H1 (cell line): Measurements from ENCODE around the gene FLNC. TPM values are rescaled to one million over a fixed set of nuclear protein-coding genes. Genes with fewer than 3 reads are reported as not detected.

Experiments
- CTCF ChIA-PET: fragments of 300-600 bp; sonication (Branson Sonifier 250); formaldehyde crosslinking; loops from one replicate; lab custom pipeline; 2021; ENCODE audit not compliant: partially characterized antibody; lab: Charles Lee
- POLR2A ChIA-PET: fragments of 300-600 bp; sonication (Branson Sonifier 250); formaldehyde crosslinking; loops from one replicate; lab custom pipeline; 2021; ENCODE audit warnings: inconsistent platforms; ENCODE audit not compliant: partially characterized antibody; lab: Charles Lee
- DNase-seq, 2 experiments: peaks; one replicate each; pipeline versions ENCODE4 v3.0.0 to v3.0.0-alpha.2; 2010 to 2022; ENCODE audit warnings: low spot score in 2 of 2, low read depth in 1 of 2, mixed read lengths in 1 of 2
- FAIRE-seq: peaks from 2 replicates; lab custom pipeline; 2011; peaks lifted over from hg19 to GRCh38; lab: Jason Lieb, UNC
- H2AFZ ChIP-seq: 2 replicates; pipeline ENCODE4 v1.8.1; 2012; ENCODE audit warnings: low read length, inconsistent platforms
- H2AK5ac ChIP-seq: 2 replicates; pipeline ENCODE4 v1.6.1; 2013; ENCODE audit warnings: low read depth, low read length
- H2BK120ac ChIP-seq: replicated peaks from 2 replicates; pipeline ENCODE3; 2013; ENCODE audit warnings: low read depth, low read length, inconsistent platforms
- H2BK12ac ChIP-seq: 2 replicates; pipeline ENCODE4 v1.6.1; 2013; ENCODE audit warnings: low read depth, low read length
- H2BK15ac ChIP-seq: 2 replicates; pipeline ENCODE4 v1.6.1; 2013; ENCODE audit warnings: low read length
- H2BK20ac ChIP-seq: 2 replicates; pipeline ENCODE4 v1.6.1; 2013; ENCODE audit warnings: low read length
- H2BK5ac ChIP-seq: 2 replicates; pipeline ENCODE4 v1.6.1; 2013; ENCODE audit warnings: low read depth, low read length
- H3K14ac ChIP-seq: 2 replicates; pipeline ENCODE4 v1.6.1; 2013; ENCODE audit warnings: inconsistent platforms; ENCODE audit not compliant: insufficient read length
- H3K18ac ChIP-seq: 2 replicates; pipeline ENCODE4 v1.6.1; 2013; ENCODE audit warnings: low read length; ENCODE audit errors: extremely low read depth
- H3K23ac ChIP-seq: 2 replicates; pipeline ENCODE4 v1.6.1; 2013; ENCODE audit warnings: inconsistent platforms; ENCODE audit not compliant: insufficient read length
- H3K23me2 ChIP-seq: 2 replicates; pipeline ENCODE4 v1.6.1; 2013; ENCODE audit warnings: low read depth, low read length
- H3K27ac ChIP-seq: 2 replicates; pipeline ENCODE4 v1.6.1; 2011; ENCODE audit warnings: low read depth, low read length, inconsistent platforms
- H3K27me3 ChIP-seq, 4 experiments: replicated peaks in 1 of 4; 1 replicate in 1 of 4; 2 replicates in 3 of 4; pipeline versions ENCODE4 v1.6.1 to v1.8.1; 2011 to 2013; ENCODE audit warnings: low read length in 3 of 4, mild to moderate bottlenecking in 3 of 4, inconsistent platforms in 2 of 4, mixed read lengths in 2 of 4, moderate library complexity in 1 of 4; ENCODE audit not compliant: control insufficient read depth in 3 of 4, insufficient read depth in 3 of 4; ENCODE audit errors: extremely low read depth in 1 of 4
- H3K36me3 ChIP-seq, 4 experiments: 2 replicates each; pipeline versions ENCODE4 v1.6.1 to v1.8.1; 2011 to 2013; ENCODE audit warnings: mild to moderate bottlenecking in 4 of 4, low read length in 3 of 4, moderate library complexity in 2 of 4, control low read depth in 1 of 4, inconsistent platforms in 1 of 4; ENCODE audit not compliant: insufficient read depth in 4 of 4, control insufficient read depth in 2 of 4
- H3K4ac ChIP-seq: replicated peaks from 2 replicates; pipeline ENCODE3; 2013; ENCODE audit warnings: low read length, low read depth, mixed read lengths, inconsistent platforms; ENCODE audit not compliant: insufficient read length
- H3K4me1 ChIP-seq, 4 experiments: replicated peaks in 1 of 4; 1 replicate in 1 of 4; 2 replicates in 3 of 4; pipeline versions ENCODE4 v1.6.1 to v1.8.1; 2011 to 2013; ENCODE audit warnings: low read length in 3 of 4, inconsistent platforms in 2 of 4, mixed read lengths in 1 of 4; ENCODE audit not compliant: insufficient read depth in 4 of 4, control insufficient read depth in 3 of 4
- H3K4me2 ChIP-seq, 2 experiments: 2 replicates each; pipeline versions ENCODE4 v1.6.1 to v1.8.1; 2011 to 2013; ENCODE audit warnings: low read depth in 2 of 2, low read length in 2 of 2, control low read depth in 1 of 2, inconsistent platforms in 1 of 2, mild to moderate bottlenecking in 1 of 2; ENCODE audit not compliant: insufficient read depth in 1 of 2
- H3K4me3 ChIP-seq, 4 experiments: fragments of 200-600, 300-600 bp in 1 of 4; sonication (generic), shearing (Covaris generic), sonication (Bioruptor Twin) in 1 of 4; 2 replicates each; pipeline versions ENCODE4 v1.5.1 to v1.8.1; 2011 to 2016; ENCODE audit warnings: low read length in 4 of 4, low read depth in 3 of 4, control low read depth in 2 of 4, inconsistent platforms in 2 of 4, mild to moderate bottlenecking in 2 of 4, mixed read lengths in 1 of 4, moderate library complexity in 1 of 4; ENCODE audit not compliant: insufficient read depth in 2 of 4; ENCODE audit errors: extremely low read depth in 1 of 4
- H3K56ac ChIP-seq: replicated peaks from 2 replicates; pipeline ENCODE3; 2013; ENCODE audit warnings: low read depth, mild to moderate bottlenecking, mixed read lengths, low read length, inconsistent platforms; ENCODE audit not compliant: insufficient read length
- H3K79me1 ChIP-seq: 2 replicates; pipeline ENCODE4 v1.6.1; 2013; ENCODE audit warnings: low read depth, low read length, control low read depth
- H3K79me2 ChIP-seq, 2 experiments: 2 replicates each; pipeline versions ENCODE4 v1.6.1 to v1.8.1; 2012 to 2013; ENCODE audit warnings: low read length in 2 of 2, mild to moderate bottlenecking in 2 of 2, inconsistent platforms in 1 of 2; ENCODE audit not compliant: insufficient read depth in 2 of 2, control insufficient read depth in 1 of 2
- H3K9ac ChIP-seq, 4 experiments: replicated peaks in 1 of 4; 1 replicate in 1 of 4; 2 replicates in 3 of 4; pipeline versions ENCODE4 v1.6.1 to v1.8.1; 2011 to 2013; ENCODE audit warnings: low read depth in 3 of 4, low read length in 3 of 4, control low read depth in 2 of 4, mild to moderate bottlenecking in 2 of 4, moderate library complexity in 2 of 4, inconsistent platforms in 1 of 4; ENCODE audit errors: extremely low read depth in 1 of 4
- H3K9me3 ChIP-seq, 2 experiments: 2 replicates each; pipeline versions ENCODE4 v1.6.1 to v1.8.1; 2012 to 2013; ENCODE audit warnings: mild to moderate bottlenecking in 2 of 2, moderate library complexity in 2 of 2, control low read depth in 1 of 2, inconsistent platforms in 1 of 2, low read depth in 1 of 2, low read length in 1 of 2, mixed read lengths in 1 of 2; ENCODE audit not compliant: insufficient read depth in 2 of 2
- H4K20me1 ChIP-seq, 2 experiments: replicated peaks in 1 of 2; 2 replicates each; pipeline versions ENCODE3 to v1.8.1; 2011 to 2013; ENCODE audit warnings: inconsistent platforms in 2 of 2, low read length in 2 of 2, mild to moderate bottlenecking in 1 of 2; ENCODE audit not compliant: insufficient read depth in 2 of 2, control insufficient read depth in 1 of 2
- H4K5ac ChIP-seq: 2 replicates; pipeline ENCODE4 v1.6.1; 2013; ENCODE audit warnings: low read length, low read depth, mixed read lengths, inconsistent platforms; ENCODE audit not compliant: insufficient read length
- H4K8ac ChIP-seq: 2 replicates; pipeline ENCODE4 v1.8.0; 2013; ENCODE audit warnings: mild to moderate bottlenecking, moderate library complexity, low read length, inconsistent platforms; ENCODE audit not compliant: insufficient read depth; ENCODE audit errors: extremely low read depth
- H4K91ac ChIP-seq: replicated peaks from 2 replicates; pipeline ENCODE3; 2013; ENCODE audit warnings: low read length, mixed read lengths, inconsistent platforms; ENCODE audit not compliant: insufficient read length
- BCL11A ChIP-seq, 2 experiments: IDR thresholded peaks; one replicate each; pipeline ENCODE4 v1.6.1; 2011; ENCODE audit warnings: low read depth in 2 of 2, low read length in 2 of 2, mild to moderate bottlenecking in 2 of 2
- CBX8 ChIP-seq: fragments of 300-800, 300-1000 bp; sonication (generic); IDR thresholded peaks from 2 replicates; pipeline ENCODE4 v1.7.1; 2016; ENCODE audit warnings: low read depth, low read length, borderline replicate concordance
- EZH2 ChIP-seq: fragments of 200-600 bp; sonication (generic); IDR thresholded peaks from 2 replicates; pipeline ENCODE4 v1.7.1; 2012; ENCODE audit warnings: low read depth, mild to moderate bottlenecking, moderate library complexity, low read length, inconsistent platforms; ENCODE audit not compliant: severe bottlenecking
- HDAC2 ChIP-seq, 2 experiments: fragments of 300-600 bp in 1 of 2; sonication (generic) in 1 of 2; IDR thresholded peaks; 2 replicates each; pipeline ENCODE4 v1.6.1; 2011 to 2012; ENCODE audit warnings: low read depth in 2 of 2, low read length in 2 of 2, mild to moderate bottlenecking in 2 of 2, moderate library complexity in 2 of 2, borderline replicate concordance in 1 of 2, inconsistent platforms in 1 of 2
- JUN ChIP-seq: IDR thresholded peaks from 2 replicates; pipeline ENCODE4 v1.6.1; 2011; ENCODE audit warnings: low read depth, mild to moderate bottlenecking, improper control_type of control experiment, low read length
- KDM1A ChIP-seq: fragments of 200-600, 300-600 bp; sonication (generic); IDR thresholded peaks from 2 replicates; pipeline ENCODE4 v1.7.1; 2016; ENCODE audit warnings: mild to moderate bottlenecking, low read length, borderline replicate concordance
- KDM4A ChIP-seq: IDR thresholded peaks from one replicate; pipeline ENCODE4 v1.7.1; 2012; ENCODE audit warnings: low read depth, mild to moderate bottlenecking, moderate library complexity, low read length, inconsistent platforms; ENCODE audit not compliant: severe bottlenecking
- NRF1 ChIP-seq: IDR thresholded peaks from 2 replicates; pipeline ENCODE4 v1.6.1; 2011; ENCODE audit warnings: mild to moderate bottlenecking, low read depth, low read length, improper control_type of control experiment
- RAD21 ChIP-seq, 2 experiments: IDR thresholded peaks in 1 of 2; conservative IDR thresholded peaks in 1 of 2; 2 replicates each; pipeline ENCODE4 v1.6.1; 2011; ENCODE audit warnings: low read depth in 2 of 2, low read length in 2 of 2, improper control_type of control experiment in 1 of 2, inconsistent platforms in 1 of 2, mild to moderate bottlenecking in 1 of 2, moderate library complexity in 1 of 2
- RFX5 ChIP-seq: IDR thresholded peaks from 2 replicates; pipeline ENCODE4 v1.6.1; 2011; ENCODE audit warnings: low read depth, low read length, improper control_type of control experiment, borderline replicate concordance
- SIX5 ChIP-seq: IDR thresholded peaks from 2 replicates; pipeline ENCODE4 v1.6.1; 2011; ENCODE audit warnings: mild to moderate bottlenecking, low read depth, low read length
- ZNF274 ChIP-seq: IDR thresholded peaks from 2 replicates; pipeline ENCODE4 v1.7.0; 2012; ENCODE audit warnings: low read length, borderline replicate concordance; ENCODE audit errors: extremely low read depth
- WGBS, 2 experiments: shearing (Covaris generic) in 1 of 2; methylation state at CpG; one replicate each; pipeline versions ENCODE4 v1.1.6 to v1.1.7; 2013 to 2015; ENCODE audit warnings: low lambda C conversion rate in 2 of 2, mixed read lengths in 2 of 2, inconsistent platforms in 1 of 2, low coverage in 1 of 2, missing lambda C conversion rate in 1 of 2; ENCODE audit not compliant: insufficient replicate concordance in 2 of 2, insufficient coverage in 1 of 2, insufficient read length in 1 of 2; ENCODE audit errors: extremely low coverage in 1 of 2, missing lambda C conversion rate in 1 of 2; 5-methylcytosine and 5-hydroxymethylcytosine counted together
- polyA plus RNA-seq, 7 experiments: library from polyadenylated mRNA; depleted of rRNA in 3 of 7; stranded (reverse) in 5 of 7; unstranded in 2 of 7; fragments of >200 nt in 5 of 7; fragments of 200-250 nt in 2 of 7; gene quantifications; 1 replicate in 5 of 7; 2 replicates in 1 of 7; 4 replicates in 1 of 7; pipeline versions ENCODE4 v1.2.1 to v1.2.3, GENCODE V29; 2011 to 2013; ENCODE audit warnings: missing spikeins in 2 of 7, mixed read lengths in 2 of 7
- total RNA-seq: library from RNA; stranded (reverse); fragmentation: NEBNext Ultra II Directional; extraction: Animal tissue kit (Norgen Biotek cat#: 25700); gene quantifications from 2 replicates; pipeline ENCODE4 v1.2.1, GENCODE V29; 2021

The FLNC gene
- total and polyA plus RNA-seq, 2 of the 8 experiments (the other 6 are each of a cell fraction or from before 2014, with no cell fraction given) = 1.9 to 10.7 TPM

GRCh38 chr7:128801003-128801402 is 29.2 kb upstream of the FLNC start:
- Histone ChIP-seq H2AFZ (no peak overlapping the region), H2BK20ac (no peak overlapping the region), H4K91ac (no peak overlapping the region), H3K4me2 (no peak overlapping the region), H3K4ac (no peak overlapping the region), H3K27ac (no peak overlapping the region), H3K4me3 (no peak overlapping the region), H3K79me1 (no peaks in the 10 kb centered on the region), H2BK12ac (no peak overlapping the region), H2BK5ac (no peak overlapping the region), H4K20me1 (no peaks in the 10 kb centered on the region), H3K4me1 (no peaks in the 10 kb centered on the region), H3K9ac (no peak overlapping the region), H4K8ac (no peak overlapping the region), H4K5ac (no peak overlapping the region), H2AK5ac (no peak overlapping the region), H3K56ac (no peak overlapping the region), H3K23ac (no peak overlapping the region), H2BK15ac (no peak overlapping the region), H3K79me2 (no peaks in the 10 kb centered on the region), H3K9me3 (no peaks in the 10 kb centered on the region), H3K27me3 (no peaks in the 10 kb centered on the region), H3K14ac (no peak overlapping the region), H3K23me2 (no peaks in the 10 kb centered on the region), H3K18ac (no peak overlapping the region), H3K36me3 (peaks cover 11 to 61% (median 32%) of the 10 kb centered on the region in 4 experiments; a peak in 7 of 8 replicates), H2BK120ac (no peak overlapping the region)
- no peak for DNase-seq
- no peak for FAIRE-seq
- ChIA-PET POLR2A (interaction anchor here (1.0 to 2.0 kb wide), 4 partner anchors 18 to 34 kb away, joined by 3 to 6 read pairs (median 3); no protein-coding TSS in a partner anchor), CTCF (interaction anchor here (0.9 to 1.5 kb wide), 2 partner anchors 10 to 12 kb away, joined by 3 read pairs; no protein-coding TSS in a partner anchor)
- WGBS, 2 experiments = 96% methylated on average over 9 of the region's 9 CpGs; no CpG with 5 or more reads in 1 of the 2 experiments
- TF ChIP-seq EZH2 (no peak), RAD21 (IDR thresholded peaks at IDR 0.05 in 1 of 2, conservative IDR thresholded peaks at IDR 0.05 in 1 of 2; ENCODE audit: low read depth in 2 of 2, low read length in 2 of 2) (no peak), SIX5 (no peak), CBX8 (no peak), ZNF274 (no peak), JUN (no peak), NRF1 (no peak), HDAC2 (IDR thresholded peaks at IDR 0.05; ENCODE audit: borderline replicate concordance in 1 of 2, low read depth in 2 of 2, low read length in 2 of 2) (no peak), KDM1A (no peak), KDM4A (no peak), RFX5 (no peak), BCL11A (IDR thresholded peaks at IDR 0.05; ENCODE audit: low read depth in 2 of 2, low read length in 2 of 2) (no peak)
